ENCODE data around the gene ADAT1.

ADAT1 gene

GRCh38 chr16:75567911-75568310 lies 55.2 kb downstream of the ADAT1 start (continued):
- TF ChIP-seq, protein P1, sequence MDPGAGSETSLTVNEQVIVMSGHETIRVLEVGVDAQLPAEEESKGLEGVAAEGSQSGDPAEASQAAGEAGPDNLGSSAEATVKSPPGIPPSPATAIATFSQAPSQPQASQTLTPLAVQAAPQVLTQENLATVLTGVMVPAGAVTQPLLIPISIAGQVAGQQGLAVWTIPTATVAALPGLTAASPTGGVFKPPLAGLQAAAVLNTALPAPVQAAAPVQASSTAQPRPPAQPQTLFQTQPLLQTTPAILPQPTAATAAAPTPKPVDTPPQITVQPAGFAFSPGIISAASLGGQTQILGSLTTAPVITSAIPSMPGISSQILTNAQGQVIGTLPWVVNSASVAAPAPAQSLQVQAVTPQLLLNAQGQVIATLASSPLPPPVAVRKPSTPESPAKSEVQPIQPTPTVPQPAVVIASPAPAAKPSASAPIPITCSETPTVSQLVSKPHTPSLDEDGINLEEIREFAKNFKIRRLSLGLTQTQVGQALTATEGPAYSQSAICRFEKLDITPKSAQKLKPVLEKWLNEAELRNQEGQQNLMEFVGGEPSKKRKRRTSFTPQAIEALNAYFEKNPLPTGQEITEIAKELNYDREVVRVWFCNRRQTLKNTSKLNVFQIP (CRISPR knock-in tag; IDR thresholded peaks at IDR 0.05; ENCODE audit: borderline replicate concordance, low read depth) = no peak
- TF ChIP-seq ARNTL (CRISPR knock-in tag; IDR thresholded peaks at IDR 0.05; ENCODE audit: borderline replicate concordance, low read depth) (no peak), RARB (CRISPR knock-in tag; IDR thresholded peaks at IDR 0.05) (no peak)
- TF ChIP-seq, protein P2, sequence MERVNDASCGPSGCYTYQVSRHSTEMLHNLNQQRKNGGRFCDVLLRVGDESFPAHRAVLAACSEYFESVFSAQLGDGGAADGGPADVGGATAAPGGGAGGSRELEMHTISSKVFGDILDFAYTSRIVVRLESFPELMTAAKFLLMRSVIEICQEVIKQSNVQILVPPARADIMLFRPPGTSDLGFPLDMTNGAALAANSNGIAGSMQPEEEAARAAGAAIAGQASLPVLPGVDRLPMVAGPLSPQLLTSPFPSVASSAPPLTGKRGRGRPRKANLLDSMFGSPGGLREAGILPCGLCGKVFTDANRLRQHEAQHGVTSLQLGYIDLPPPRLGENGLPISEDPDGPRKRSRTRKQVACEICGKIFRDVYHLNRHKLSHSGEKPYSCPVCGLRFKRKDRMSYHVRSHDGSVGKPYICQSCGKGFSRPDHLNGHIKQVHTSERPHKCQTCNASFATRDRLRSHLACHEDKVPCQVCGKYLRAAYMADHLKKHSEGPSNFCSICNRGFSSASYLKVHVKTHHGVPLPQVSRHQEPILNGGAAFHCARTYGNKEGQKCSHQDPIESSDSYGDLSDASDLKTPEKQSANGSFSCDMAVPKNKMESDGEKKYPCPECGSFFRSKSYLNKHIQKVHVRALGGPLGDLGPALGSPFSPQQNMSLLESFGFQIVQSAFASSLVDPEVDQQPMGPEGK (CRISPR knock-in tag; IDR thresholded peaks at IDR 0.05; ENCODE audit: borderline replicate concordance) = no peak

- no peak for TF ChIP-seq TOX (CRISPR knock-in tag; IDR thresholded peaks at IDR 0.05; ENCODE audit: borderline replicate concordance)
- TF ChIP-seq, protein P1 (CRISPR knock-in tag; IDR thresholded peaks at IDR 0.05; ENCODE audit: borderline replicate concordance, low read depth) = no peak
- ATAC-seq = peak; percentile 30
Observed at GRCh38 chr16:75566758-75567255, 56.3 kb downstream of the ADAT1 start.

DNA sequence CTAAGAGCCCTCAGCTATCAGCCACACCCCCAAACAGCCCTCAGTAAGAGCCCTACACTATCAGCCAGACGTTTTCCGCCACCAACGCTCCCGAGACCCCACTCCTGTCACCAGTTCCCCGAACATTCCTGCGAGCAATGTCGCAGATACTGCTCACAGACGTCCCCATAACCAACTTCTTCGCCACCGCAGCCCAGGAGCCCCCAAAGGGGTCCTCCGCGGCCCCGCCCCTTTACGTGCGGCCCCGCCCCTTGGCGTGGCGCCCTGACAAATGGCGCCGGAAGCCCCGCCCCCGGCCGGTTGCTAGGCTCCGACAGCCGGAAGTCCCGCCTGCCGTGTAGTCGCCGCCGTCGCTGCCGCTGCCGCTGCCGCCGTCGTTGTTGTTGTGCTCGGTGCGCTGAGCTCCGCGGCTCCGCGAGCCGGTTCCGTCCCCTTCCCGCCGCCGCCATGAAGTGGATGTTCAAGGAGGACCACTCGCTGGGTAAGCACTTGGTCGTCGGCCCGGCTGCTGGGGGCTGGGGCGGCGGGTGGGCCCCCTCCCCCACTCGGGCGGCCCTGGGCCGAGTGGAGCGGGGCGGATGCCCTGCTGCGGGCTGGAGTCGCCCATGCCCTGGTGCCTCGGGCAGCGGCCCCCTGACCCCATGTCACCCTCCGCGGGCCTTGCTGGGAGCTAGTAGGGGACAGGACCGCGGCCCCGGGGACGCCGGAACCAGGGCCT lies 56.9 kb downstream of the ADAT1 start, which contains the start of gene GABARAPL2:
Gene GABARAPL2, plus strand, starts transcription at position 340 of the 718 bp plus-strand sequence. Its CDS starts 108 bp downstream, at position 448.
- TF ChIP-seq, protein P3, sequence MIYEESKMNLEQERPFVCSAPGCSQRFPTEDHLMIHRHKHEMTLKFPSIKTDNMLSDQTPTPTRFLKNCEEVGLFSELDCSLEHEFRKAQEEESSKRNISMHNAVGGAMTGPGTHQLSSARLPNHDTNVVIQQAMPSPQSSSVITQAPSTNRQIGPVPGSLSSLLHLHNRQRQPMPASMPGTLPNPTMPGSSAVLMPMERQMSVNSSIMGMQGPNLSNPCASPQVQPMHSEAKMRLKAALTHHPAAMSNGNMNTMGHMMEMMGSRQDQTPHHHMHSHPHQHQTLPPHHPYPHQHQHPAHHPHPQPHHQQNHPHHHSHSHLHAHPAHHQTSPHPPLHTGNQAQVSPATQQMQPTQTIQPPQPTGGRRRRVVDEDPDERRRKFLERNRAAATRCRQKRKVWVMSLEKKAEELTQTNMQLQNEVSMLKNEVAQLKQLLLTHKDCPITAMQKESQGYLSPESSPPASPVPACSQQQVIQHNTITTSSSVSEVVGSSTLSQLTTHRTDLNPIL (CRISPR knock-in tag; IDR thresholded peaks at IDR 0.05; ENCODE audit: low read depth) = no peak
- TF ChIP-seq OSR1 (CRISPR knock-in tag; IDR thresholded peaks at IDR 0.05) (no peak), ZNF565 (CRISPR knock-in tag; conservative IDR thresholded peaks at IDR 0.05; ENCODE audit: low read depth) (no peak), GLIS3 (CRISPR knock-in tag; IDR thresholded peaks at IDR 0.05) (no peak)
- TF ChIP-seq, protein P2 (CRISPR knock-in tag; IDR thresholded peaks at IDR 0.05; ENCODE audit: borderline replicate concordance) = no peak
- TF ChIP-seq, protein P4, sequence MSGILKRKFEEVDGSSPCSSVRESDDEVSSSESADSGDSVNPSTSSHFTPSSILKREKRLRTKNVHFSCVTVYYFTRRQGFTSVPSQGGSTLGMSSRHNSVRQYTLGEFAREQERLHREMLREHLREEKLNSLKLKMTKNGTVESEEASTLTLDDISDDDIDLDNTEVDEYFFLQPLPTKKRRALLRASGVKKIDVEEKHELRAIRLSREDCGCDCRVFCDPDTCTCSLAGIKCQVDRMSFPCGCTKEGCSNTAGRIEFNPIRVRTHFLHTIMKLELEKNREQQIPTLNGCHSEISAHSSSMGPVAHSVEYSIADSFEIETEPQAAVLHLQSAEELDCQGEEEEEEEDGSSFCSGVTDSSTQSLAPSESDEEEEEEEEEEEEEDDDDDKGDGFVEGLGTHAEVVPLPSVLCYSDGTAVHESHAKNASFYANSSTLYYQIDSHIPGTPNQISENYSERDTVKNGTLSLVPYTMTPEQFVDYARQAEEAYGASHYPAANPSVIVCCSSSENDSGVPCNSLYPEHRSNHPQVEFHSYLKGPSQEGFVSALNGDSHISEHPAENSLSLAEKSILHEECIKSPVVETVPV (CRISPR knock-in tag; IDR thresholded peaks at IDR 0.05) = no peak

DNA sequence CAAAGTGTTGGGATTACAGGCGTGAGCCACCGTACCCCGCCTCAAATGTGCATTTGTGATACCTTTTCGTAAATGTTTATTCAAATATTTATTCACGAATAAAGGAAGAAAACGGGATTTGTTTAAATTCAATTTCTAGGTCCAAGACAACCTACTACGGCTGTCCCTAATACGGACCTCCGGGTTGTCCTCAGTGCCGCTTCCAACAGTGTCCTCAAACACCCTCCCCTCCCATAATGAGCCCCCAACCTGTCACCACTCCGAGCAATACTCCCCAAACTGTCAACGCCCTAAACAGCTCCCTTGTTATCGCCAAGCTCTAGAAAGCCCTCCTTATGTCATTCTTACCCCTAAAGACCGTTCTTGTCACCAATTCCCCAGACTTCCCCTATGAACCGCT lies 57.4 kb downstream of the ADAT1 start:
- TF ChIP-seq ZFP3 (CRISPR knock-in tag; IDR thresholded peaks at IDR 0.05) (no peak), PPARA (CRISPR knock-in tag; IDR thresholded peaks at IDR 0.05; ENCODE audit: borderline replicate concordance) (no peak), ZFP30 (CRISPR knock-in tag; IDR thresholded peaks at IDR 0.05) (no peak), ESRRG (CRISPR knock-in tag; IDR thresholded peaks at IDR 0.05) (no peak), CSDC2 (CRISPR knock-in tag; IDR thresholded peaks at IDR 0.05) (no peak), ZC3H10 (CRISPR knock-in tag; IDR thresholded peaks at IDR 0.05) (no peak), TCF4 (CRISPR knock-in tag; IDR thresholded peaks at IDR 0.05; ENCODE audit: borderline replicate concordance) (no peak), ARNTL (CRISPR knock-in tag; IDR thresholded peaks at IDR 0.05; ENCODE audit: borderline replicate concordance, low read depth) (no peak), OSR1 (CRISPR knock-in tag; IDR thresholded peaks at IDR 0.05) (no peak), RARB (CRISPR knock-in tag; IDR thresholded peaks at IDR 0.05) (no peak), ZNF70 (CRISPR knock-in tag; IDR thresholded peaks at IDR 0.05) (no peak), GLIS3 (CRISPR knock-in tag; IDR thresholded peaks at IDR 0.05) (no peak)
- TF ChIP-seq, protein P4 (CRISPR knock-in tag; IDR thresholded peaks at IDR 0.05) = no peak
- TF ChIP-seq, protein P5, sequence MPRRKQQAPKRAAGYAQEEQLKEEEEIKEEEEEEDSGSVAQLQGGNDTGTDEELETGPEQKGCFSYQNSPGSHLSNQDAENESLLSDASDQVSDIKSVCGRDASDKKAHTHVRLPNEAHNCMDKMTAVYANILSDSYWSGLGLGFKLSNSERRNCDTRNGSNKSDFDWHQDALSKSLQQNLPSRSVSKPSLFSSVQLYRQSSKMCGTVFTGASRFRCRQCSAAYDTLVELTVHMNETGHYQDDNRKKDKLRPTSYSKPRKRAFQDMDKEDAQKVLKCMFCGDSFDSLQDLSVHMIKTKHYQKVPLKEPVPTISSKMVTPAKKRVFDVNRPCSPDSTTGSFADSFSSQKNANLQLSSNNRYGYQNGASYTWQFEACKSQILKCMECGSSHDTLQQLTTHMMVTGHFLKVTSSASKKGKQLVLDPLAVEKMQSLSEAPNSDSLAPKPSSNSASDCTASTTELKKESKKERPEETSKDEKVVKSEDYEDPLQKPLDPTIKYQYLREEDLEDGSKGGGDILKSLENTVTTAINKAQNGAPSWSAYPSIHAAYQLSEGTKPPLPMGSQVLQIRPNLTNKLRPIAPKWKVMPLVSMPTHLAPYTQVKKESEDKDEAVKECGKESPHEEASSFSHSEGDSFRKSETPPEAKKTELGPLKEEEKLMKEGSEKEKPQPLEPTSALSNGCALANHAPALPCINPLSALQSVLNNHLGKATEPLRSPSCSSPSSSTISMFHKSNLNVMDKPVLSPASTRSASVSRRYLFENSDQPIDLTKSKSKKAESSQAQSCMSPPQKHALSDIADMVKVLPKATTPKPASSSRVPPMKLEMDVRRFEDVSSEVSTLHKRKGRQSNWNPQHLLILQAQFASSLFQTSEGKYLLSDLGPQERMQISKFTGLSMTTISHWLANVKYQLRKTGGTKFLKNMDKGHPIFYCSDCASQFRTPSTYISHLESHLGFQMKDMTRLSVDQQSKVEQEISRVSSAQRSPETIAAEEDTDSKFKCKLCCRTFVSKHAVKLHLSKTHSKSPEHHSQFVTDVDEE (CRISPR knock-in tag; IDR thresholded peaks at IDR 0.05) = no peak
- no peak; the same call in 2 of the 3 replicates for ATAC-seq

More for the DNA sequence above, 56.9 kb downstream of the ADAT1 start, which contains the start of gene GABARAPL2:
- ATAC-seq = peak; percentile 89

Data from SK-N-SH treated with all-trans-retinoic acid at 6 μM for 48 hours (cell line).